ENCODE data around the gene KCNMA1.

KCNMA1 gene

GRCh38 chr10:77274046-77274795, 363.4 kb downstream of the KCNMA1 start:
- DNase-seq (ENCODE audit: low read depth in 3 of 3): no peak

DNA sequence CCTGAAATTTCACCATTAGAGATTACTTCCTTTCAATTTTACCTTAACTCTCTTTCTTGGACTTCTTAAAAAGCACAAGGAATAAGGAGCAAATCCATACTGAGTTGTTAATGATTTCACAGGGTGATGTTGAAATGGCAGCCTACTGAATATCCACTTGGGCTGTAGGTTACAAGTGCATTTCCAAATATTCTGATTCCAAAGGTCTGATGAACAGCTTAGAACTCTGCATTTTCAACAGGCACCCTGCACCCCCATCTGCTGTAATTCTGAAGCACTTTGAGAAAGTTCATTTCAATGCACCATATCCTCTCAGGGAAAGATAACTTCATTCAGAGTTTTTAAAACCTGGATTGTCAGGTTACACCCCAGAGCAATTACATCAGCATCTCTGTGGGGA, 368.4 kb downstream of the KCNMA1 start:
- DNase-seq (ENCODE audit: low read depth in 3 of 3): no peak

GRCh38 chr10:77268721-77269120, 368.9 kb downstream of the KCNMA1 start:
- DNase-seq (ENCODE audit: low read depth in 3 of 3): no peak

DNA sequence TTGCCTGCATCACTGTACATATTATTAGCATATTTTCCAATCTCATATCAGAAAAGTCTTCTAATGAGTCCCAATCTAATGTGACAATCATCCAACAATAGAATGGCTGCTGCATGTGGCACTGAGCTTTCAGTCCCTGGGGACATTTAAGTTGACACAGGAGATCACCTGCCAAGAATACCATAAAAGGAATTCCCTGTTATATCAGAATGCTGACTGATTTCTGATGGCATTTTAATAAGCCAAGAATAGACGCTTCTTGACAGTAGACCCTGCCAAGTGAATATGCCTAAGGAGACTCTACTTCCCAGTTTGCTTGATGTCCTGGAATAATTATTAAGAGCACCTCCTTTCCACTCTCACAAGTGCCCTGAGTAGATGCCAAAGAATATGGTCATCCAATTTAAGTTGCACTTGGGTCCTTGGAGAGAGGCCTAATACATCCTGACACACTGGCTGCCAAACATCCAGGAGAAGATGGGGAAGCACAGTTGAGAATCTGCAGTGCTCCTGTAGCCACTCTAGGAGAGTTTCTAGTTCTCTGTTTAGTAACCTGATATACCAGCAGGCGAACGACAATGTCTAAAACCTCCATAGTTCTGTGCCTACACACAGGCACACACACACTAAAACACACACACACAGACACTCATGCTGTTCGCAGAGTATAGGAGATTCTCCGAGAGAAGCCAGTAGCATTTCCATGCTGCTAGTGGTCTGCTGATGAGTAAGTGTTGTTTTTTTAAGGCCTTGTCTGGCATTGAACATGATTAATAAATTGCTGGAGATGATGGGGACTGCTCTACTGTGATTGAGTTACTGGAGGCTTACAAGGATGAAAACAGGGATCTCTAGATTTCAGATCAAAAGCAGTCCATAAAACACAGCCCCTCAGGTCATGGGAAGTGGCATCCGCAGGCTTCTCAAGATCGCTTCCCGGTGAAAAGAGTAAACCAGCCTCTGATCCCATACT, 369.6 kb downstream of the KCNMA1 start:
- no peak for DNase-seq (ENCODE audit: low read depth in 3 of 3)

DNA sequence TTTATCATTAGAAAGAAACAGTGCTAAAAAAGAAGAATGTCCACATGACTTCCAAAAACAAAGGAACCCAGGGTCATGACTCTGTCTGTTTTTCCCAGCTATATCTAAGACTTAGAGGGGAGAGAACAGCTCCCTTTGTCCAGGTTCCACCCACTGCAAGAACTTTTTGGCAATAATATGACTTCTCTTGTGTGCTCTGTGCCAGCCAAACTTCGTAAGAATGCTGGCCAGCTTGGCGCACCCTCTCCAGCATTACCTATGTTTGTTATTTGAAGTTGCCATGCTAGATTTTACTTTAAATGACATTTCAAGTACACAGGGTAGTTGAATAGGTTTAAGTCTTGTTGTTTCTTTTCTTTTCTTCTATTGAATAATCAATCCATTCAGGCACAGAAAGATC, 371.4 kb downstream of the KCNMA1 start:
- no peak for DNase-seq (ENCODE audit: low read depth in 3 of 3)

DNA sequence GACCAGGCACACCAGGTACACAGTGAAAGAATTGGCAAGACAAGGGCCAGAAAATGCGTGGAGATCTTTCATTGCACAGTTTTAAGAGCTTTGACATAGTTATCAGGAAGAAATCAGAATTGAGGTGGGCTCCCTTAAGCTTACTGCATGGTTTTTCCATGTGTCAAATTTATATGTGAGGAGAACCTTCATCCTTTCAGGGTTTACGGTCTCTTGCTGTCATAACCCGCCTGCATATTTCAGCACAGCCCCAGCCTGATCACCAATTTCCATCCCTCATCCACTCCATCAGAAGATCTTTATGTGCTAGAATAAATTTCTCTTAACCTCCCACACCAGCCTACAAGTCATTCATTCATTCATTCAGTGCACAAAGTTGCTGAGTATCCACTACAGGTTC, 373.1 kb downstream of the KCNMA1 start:
- no peak for DNase-seq (ENCODE audit: low read depth in 3 of 3)

GRCh38 chr10:77264107-77264506, 373.5 kb downstream of the KCNMA1 start:
- DNase-seq (ENCODE audit: low read depth in 3 of 3): no peak

DNA sequence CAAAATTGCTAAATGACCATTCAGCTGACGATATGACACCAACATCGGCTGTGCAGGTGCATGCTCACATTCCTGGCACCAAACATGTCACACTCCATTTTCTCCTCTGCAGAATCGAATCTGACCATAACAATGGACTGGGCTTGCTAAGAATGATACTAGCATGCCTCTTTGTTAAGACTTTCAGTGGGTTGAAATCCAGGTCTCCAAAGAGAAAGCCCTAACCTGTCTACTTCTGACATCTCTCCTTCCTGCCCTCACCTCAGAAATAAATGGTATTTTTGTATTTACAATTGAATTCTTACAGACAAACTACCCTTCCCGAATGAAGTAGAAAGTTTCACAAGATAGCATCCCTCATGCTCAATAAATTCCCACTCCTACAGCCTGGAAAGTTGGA, 373.9 kb downstream of the KCNMA1 start:
- no peak for DNase-seq (ENCODE audit: low read depth in 3 of 3)

DNA sequence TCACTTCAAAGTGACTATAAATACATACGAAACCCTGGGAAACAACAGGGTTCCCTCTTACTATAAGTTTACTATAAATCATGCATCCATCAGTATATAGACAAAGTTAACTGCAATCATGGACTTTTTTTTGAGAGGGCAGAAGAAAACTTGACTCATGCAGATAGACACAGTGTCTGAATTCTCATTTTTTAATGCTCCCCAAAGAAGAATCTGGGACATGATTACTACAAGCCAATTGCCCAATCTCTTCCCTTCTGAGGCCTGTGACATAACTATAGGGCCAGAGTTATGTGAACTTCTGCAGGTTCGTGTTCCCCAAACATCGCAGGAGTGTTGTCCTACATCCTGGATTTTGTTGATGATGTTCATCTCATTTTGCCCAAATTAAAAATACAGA, 376.5 kb downstream of the KCNMA1 start:
- no peak for DNase-seq (ENCODE audit: low read depth in 3 of 3)

DNA sequence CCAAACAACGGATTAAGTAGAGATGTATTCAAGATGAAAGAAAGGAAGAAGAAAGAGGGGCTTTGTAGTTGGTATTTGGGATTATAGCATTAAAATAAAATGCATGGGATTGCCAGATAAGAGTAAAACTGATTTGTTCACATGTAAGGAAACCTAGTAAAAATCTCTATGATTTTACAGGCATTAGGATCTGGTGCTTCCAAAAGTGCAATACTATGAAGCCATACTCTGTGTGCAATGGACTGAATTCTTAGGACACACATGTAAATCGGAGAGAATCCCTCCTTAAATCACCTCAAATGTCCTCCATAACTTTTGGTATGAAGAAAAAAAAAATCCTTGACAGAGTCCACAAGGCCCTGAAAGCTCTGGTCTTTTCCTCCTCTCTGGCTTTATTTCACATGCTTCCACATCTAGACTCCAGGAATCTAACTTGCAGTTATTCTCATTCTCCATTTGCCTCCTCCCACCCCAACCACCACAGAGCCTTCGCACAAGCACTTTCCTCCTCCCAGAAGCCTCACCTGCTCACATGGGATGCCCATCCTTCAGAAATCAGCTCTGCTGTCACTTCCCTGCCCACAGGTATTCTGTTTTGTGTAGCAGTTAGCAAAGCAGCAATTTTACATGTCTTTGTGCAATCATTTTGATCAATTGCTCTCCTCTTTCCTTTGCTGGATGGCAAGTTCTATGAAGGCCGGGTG, 378.3 kb downstream of the KCNMA1 start:
- no peak for DNase-seq (ENCODE audit: low read depth in 3 of 3)

GRCh38 chr10:77256346-77256745, 381.3 kb downstream of the KCNMA1 start:
- DNase-seq (ENCODE audit: low read depth in 3 of 3): no peak

DNA sequence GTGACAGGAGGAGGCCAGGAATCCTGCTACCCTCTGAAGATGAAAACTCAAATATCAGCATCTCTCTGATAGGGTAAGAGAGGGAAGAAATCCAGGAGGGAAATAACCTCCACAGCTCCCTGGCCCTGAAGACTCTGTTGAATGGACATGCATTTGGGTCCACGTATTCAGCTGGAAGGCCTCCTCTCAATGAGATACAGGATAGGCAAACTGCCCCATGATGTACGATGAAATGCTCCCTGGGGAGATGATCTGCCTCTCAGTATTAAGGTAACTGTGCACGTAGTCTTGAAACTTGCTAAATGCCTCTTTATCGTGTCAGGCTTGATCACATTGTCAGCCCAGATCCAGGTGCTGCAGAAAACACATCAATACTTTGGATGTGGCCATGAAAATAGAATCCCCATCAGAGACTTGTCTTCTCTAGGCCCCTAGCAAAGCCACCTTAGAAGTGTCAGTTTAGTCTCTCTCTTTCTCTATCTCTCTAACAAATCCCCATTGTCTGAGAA, 384.0 kb downstream of the KCNMA1 start:
- no peak for DNase-seq (ENCODE audit: low read depth in 3 of 3)

DNA sequence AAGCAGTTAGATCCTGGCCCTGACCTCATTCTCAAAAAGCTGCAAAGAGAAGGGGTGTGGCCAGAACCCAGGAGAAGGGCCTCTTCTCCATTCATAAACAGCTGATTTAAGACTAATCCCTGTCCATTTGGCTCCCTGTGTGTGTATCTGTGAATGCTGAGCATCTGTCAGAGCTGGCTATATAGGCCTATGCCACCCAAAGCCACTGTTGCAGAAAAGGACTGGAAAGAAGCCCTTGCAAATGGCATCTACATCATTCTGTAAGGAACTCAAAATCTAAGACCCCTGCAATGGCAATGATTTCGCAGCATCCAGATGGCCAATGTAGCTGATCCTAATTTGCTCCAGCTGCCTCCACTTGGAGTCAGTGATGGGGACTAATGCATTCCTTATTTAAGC, 384.5 kb downstream of the KCNMA1 start:
- DNase-seq (ENCODE audit: low read depth in 3 of 3): no peak

- DNase-seq (ENCODE audit: low read depth in 3 of 3): no peak
Measured at GRCh38 chr10:77252380-77253146, 385.0 kb downstream of the KCNMA1 start.

GRCh38 chr10:77251297-77252013, 386.2 kb downstream of the KCNMA1 start:
- no peak for DNase-seq (ENCODE audit: low read depth in 3 of 3)

GRCh38 chr10:77249901-77250459, 387.6 kb downstream of the KCNMA1 start:
- DNase-seq (ENCODE audit: low read depth in 3 of 3): no peak

DNA sequence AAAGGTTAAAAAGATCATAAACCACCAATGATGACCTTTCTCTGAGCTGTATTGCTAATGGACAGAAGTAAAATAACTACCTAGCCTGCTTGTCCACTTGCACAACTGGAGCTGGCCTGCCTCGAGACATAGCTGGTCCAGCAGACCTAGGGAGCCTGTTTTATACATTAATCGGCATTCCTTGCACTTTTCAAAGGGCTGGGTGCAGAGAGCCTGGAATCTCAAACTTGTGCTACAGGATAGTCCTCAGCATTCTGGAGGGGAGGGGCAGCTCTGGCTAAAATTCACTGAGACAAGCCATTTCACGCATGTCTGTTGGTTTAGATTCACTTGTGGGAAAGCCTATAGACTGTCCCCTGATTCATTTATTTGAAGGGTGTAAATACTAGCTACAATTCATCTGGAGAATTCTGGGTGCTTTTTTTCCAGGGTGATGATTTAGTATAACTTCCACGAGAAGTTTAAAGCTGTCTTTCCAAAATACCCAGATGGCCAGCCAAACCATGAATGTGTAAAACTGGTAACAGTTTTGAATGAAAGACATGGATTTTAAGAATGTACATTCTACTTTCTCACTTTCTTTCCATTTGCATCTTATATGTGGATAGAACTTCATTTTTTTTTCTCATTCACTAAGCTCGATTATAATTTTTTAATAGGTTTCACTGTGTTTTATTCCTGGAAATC, 389.4 kb downstream of the KCNMA1 start:
- no peak for DNase-seq (ENCODE audit: low read depth in 3 of 3)

GRCh38 chr10:77247031-77247990, 390.3 kb downstream of the KCNMA1 start:
- no peak for DNase-seq (ENCODE audit: low read depth in 3 of 3)

- DNase-seq (ENCODE audit: low read depth in 3 of 3): no peak
Measured at GRCh38 chr10:77245953-77246352, 391.7 kb downstream of the KCNMA1 start.

All from stimulated activated CD4-positive, alpha-beta T cell treated with anti-CD3 and anti-CD28 coated beads, TNF-alpha, amount 100 ng/mL, for 4 hours (primary cell).